ENCODE results near the gene MYO18A.
A peak's percentile ranks its signal among the peaks of the same experiment; 100 is the strongest.
"Not testable (repeated sequence)": the region's sequence is repeated elsewhere in the genome, so short reads cannot be mapped to it uniquely, and the experiment has no call there.

The MYO18A gene

DNA sequence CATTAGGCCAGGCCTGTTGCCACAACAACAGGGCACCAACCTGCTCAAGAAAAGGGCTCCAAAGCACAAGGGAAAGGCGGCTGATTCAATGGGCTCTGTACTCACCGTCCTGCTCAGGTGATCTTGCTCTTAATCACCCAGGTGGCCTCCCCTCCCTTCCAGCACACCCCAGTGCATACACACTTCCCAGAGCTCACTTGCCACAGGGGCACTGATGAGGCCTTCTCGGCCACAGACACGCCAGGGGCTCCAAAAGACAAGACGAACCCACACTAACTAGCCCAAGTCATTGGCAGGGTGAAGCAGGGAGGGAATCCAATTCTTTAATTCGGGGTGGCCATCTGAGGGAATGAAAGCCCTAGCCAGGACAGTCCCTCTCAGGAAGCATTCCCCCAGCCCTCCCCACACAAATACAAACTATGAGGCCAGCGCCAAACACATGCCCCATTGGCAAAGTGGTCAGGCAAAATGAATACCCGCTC lies 1.4 kb downstream of the MYO18A start:
- Histone ChIP-seq H3K36me3 (ENCODE audit: insufficient read depth, low read length) (no peaks in the 10 kb centered on the region), H3K9ac (ENCODE audit: low read depth, low read length) (peak overlapping the region; percentile 83)

DNA sequence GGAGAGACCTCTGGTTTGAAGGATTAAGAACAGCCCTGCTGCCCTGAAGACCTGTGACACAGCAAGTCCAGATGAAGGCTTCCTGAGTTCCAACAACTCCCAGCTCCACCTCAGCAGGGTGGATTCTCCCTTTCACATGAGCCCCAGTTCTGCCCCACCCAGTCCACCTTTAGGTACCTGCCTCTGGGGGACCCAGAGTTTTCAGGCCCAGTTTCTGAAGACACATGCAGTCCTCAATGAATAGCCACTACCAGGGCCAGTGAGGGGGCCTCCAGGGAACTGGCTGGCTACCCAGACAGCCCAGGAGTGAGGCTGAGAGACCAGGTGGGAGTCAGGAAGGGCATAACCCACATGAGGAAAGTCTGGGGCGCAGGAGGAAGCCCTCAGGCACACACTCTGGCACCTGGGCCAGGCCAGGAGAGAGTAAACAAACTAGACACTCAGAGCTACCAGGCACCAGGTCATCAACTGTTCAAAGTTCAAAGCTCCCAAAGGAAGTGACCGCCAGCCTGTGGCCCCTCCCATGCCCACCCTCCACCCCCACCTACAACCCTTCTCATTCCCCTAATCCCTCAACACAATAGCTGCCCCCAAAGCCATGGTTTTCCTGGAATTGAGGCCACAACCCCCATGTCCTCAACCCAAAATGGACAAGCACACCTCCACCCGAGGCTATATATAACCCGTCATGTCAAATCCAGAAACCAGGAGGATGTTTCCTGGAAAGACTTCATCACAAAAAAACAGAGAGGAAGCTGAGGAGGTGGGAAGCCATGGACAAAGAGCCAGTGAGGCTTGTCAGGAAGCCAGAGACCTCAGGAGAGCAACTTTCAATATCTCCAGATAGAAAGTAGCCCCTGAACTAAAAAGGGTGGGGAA lies 2.1 kb downstream of the MYO18A start:
- Histone ChIP-seq H3K4me1 (ENCODE audit: insufficient read depth, low read length) (peaks cover 24% of the 10 kb centered on the region; the same call in 1 of the 2 replicates), H3K9ac (ENCODE audit: low read depth, low read length) (peak overlapping the region; percentile 83; the same call in 1 of the 2 replicates), H3K9me3 (ENCODE audit: control insufficient read depth, insufficient read depth, low read length) (no peaks in the 10 kb centered on the region), H3K36me3 (ENCODE audit: insufficient read depth, low read length) (no peaks in the 10 kb centered on the region)

More for the DNA sequence above, 1.4 kb downstream of the MYO18A start:
- Histone ChIP-seq H3K9me3 (ENCODE audit: control insufficient read depth, insufficient read depth, low read length) (no peaks in the 10 kb centered on the region), H3K4me1 (ENCODE audit: insufficient read depth, low read length) (peaks cover 24% of the 10 kb centered on the region; the same call in 1 of the 2 replicates)

DNA sequence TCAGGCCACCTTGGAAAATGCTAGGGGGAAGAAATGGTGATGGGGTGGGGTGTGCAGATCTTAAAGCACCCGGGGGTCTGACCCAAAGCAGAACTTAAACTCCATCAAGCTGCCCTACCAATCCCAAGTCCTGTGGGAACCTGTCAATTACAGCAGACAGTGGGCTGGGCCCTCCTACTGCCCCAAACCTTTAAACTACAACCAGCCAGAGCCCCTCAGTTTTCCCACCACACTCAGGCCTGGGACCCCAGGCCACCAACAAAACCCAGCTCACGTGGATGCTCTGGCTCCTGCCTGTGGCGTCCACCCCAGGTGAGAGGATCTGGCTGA lies 2.7 kb downstream of the MYO18A start:
- no peaks in the 10 kb centered on the region for H3K36me3 ChIP-seq (ENCODE audit: insufficient read depth, low read length)
- H3K9ac ChIP-seq (ENCODE audit: low read depth, low read length), result peak overlapping the region; percentile 18; the same call in 1 of the 2 replicates
- no peaks in the 10 kb centered on the region for H3K9me3 ChIP-seq (ENCODE audit: control insufficient read depth, insufficient read depth, low read length)
- peaks cover 24% of the 10 kb centered on the region; the same call in 1 of the 2 replicates for H3K4me1 ChIP-seq (ENCODE audit: insufficient read depth, low read length)

GRCh38 chr17:29176558-29177351 lies 3.4 kb downstream of the MYO18A start:
- Histone ChIP-seq H3K36me3 (ENCODE audit: insufficient read depth, low read length) (no peaks in the 10 kb centered on the region), H3K9me3 (ENCODE audit: control insufficient read depth, insufficient read depth, low read length) (no peaks in the 10 kb centered on the region), H3K9ac (ENCODE audit: low read depth, low read length) (peak overlapping the region; percentile 36), H3K4me1 (ENCODE audit: insufficient read depth, low read length) (peaks cover 24% of the 10 kb centered on the region; the same call in 1 of the 2 replicates)

- Histone ChIP-seq H3K9ac (ENCODE audit: low read depth, low read length) (no peak overlapping the region), H3K9me3 (ENCODE audit: control insufficient read depth, insufficient read depth, low read length) (no peaks in the 10 kb centered on the region)
These were observed 4.8 kb downstream of the MYO18A start for GRCh38 chr17:29175349-29175748.

GRCh38 chr17:29172589-29172988 lies 7.6 kb downstream of the MYO18A start:
- H3K4me1 ChIP-seq (ENCODE audit: insufficient read depth, low read length), result peaks cover 20% of the 10 kb centered on the region
- H3K36me3 ChIP-seq (ENCODE audit: insufficient read depth, low read length), result no peaks in the 10 kb centered on the region
- no peaks in the 10 kb centered on the region for H3K9me3 ChIP-seq (ENCODE audit: control insufficient read depth, insufficient read depth, low read length)
- no peak overlapping the region for H3K9ac ChIP-seq (ENCODE audit: low read depth, low read length)

More at GRCh38 chr17:29175349-29175748, 4.8 kb downstream of the MYO18A start:
- H3K36me3 ChIP-seq (ENCODE audit: insufficient read depth, low read length), result no peaks in the 10 kb centered on the region
- peaks cover 21% of the 10 kb centered on the region; the same call in 1 of the 2 replicates for H3K4me1 ChIP-seq (ENCODE audit: insufficient read depth, low read length)

DNA sequence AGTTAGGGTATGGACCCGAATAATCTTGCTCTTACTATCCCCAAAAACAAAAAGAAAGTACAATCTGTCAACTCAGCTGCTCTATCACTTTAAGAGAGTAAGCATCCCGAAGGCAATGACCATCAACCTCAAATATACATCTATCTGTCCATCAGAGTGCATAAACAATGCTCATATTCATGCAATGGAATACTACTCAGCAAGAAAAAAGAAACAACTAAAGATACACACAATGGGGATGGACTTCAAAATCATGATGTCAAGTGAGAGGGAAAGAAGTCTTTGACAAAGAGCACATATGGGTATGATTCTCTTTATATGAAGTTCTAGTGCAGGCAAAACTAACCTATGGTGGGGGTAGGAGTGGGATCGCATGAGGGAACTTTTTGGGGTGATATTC lies 9.5 kb downstream of the MYO18A start:
- Histone ChIP-seq H3K9me3 (ENCODE audit: control insufficient read depth, insufficient read depth, low read length) (no peaks in the 10 kb centered on the region), H3K36me3 (ENCODE audit: insufficient read depth, low read length) (no peaks in the 10 kb centered on the region; the same call in 1 of the 2 replicates)

GRCh38 chr17:29169806-29170591 lies 10.2 kb downstream of the MYO18A start:
- Histone ChIP-seq H3K4me1 (ENCODE audit: insufficient read depth, low read length) (peaks cover 11% of the 10 kb centered on the region), H3K9ac (ENCODE audit: low read depth, low read length) (no peak overlapping the region), H3K9me3 (ENCODE audit: control insufficient read depth, insufficient read depth, low read length) (no peaks in the 10 kb centered on the region), H3K36me3 (ENCODE audit: insufficient read depth, low read length) (no peaks in the 10 kb centered on the region; the same call in 1 of the 2 replicates)

More for the DNA sequence above, 9.5 kb downstream of the MYO18A start:
- peaks cover 11% of the 10 kb centered on the region for H3K4me1 ChIP-seq (ENCODE audit: insufficient read depth, low read length)
- H3K9ac ChIP-seq (ENCODE audit: low read depth, low read length), result no peak overlapping the region

- not testable (repeated sequence) for H3K36me3 ChIP-seq (ENCODE audit: insufficient read depth, low read length); H3K9ac ChIP-seq (ENCODE audit: low read depth, low read length); H3K9me3 ChIP-seq (ENCODE audit: control insufficient read depth, insufficient read depth, low read length)
- H3K4me1 ChIP-seq (ENCODE audit: insufficient read depth, low read length), result peaks cover 11% of the 10 kb centered on the region
These were observed 11.5 kb downstream of the MYO18A start for GRCh38 chr17:29168759-29169126.

- H3K9me3 ChIP-seq (ENCODE audit: control insufficient read depth, insufficient read depth, low read length), result no peaks in the 10 kb centered on the region
- H3K9ac ChIP-seq (ENCODE audit: low read depth, low read length), result no peak overlapping the region
- peaks cover 11% of the 10 kb centered on the region for H3K4me1 ChIP-seq (ENCODE audit: insufficient read depth, low read length)
- no peaks in the 10 kb centered on the region; the same call in 1 of the 2 replicates for H3K36me3 ChIP-seq (ENCODE audit: insufficient read depth, low read length)
These were observed 12.0 kb downstream of the MYO18A start for GRCh38 chr17:29168079-29168758.

- Histone ChIP-seq H3K9me3 (ENCODE audit: control insufficient read depth, insufficient read depth, low read length) (no peaks in the 10 kb centered on the region), H3K36me3 (ENCODE audit: insufficient read depth, low read length) (no peaks in the 10 kb centered on the region; the same call in 1 of the 2 replicates), H3K9ac (ENCODE audit: low read depth, low read length) (no peak overlapping the region), H3K4me1 (ENCODE audit: insufficient read depth, low read length) (peaks cover 11% of the 10 kb centered on the region)
These were observed 12.7 kb downstream of the MYO18A start for GRCh38 chr17:29167393-29168078.

- no peaks in the 10 kb centered on the region; the same call in 1 of the 2 replicates for H3K36me3 ChIP-seq (ENCODE audit: insufficient read depth, low read length)
- peaks cover 11% of the 10 kb centered on the region for H3K4me1 ChIP-seq (ENCODE audit: insufficient read depth, low read length)
- no peak overlapping the region for H3K9ac ChIP-seq (ENCODE audit: low read depth, low read length)
- H3K9me3 ChIP-seq (ENCODE audit: control insufficient read depth, insufficient read depth, low read length), result no peaks in the 10 kb centered on the region
These were observed 13.7 kb downstream of the MYO18A start for GRCh38 chr17:29166507-29166887.
